Measurements from ENCODE around the gene CCL11.

Gene CCL11

GRCh38 chr17:34285286-34285792 lies at the start of gene CCL11:
TSS of gene CCL11 (plus strand) at chr17:34285742. CDS start at chr17:34285809, 67 bp downstream.
- no peak for DNase-seq

GRCh38 chr17:34236281-34236892 lies 49.2 kb upstream of the CCL11 start:
- no peak for DNase-seq

GRCh38 chr17:34237458-34237857 lies 48.1 kb upstream of the CCL11 start:
- DNase-seq: no peak

GRCh38 chr17:34241062-34241461 lies 44.5 kb upstream of the CCL11 start:
- no peak for DNase-seq

- DNase-seq: no peak
Measured at GRCh38 chr17:34242587-34243363, 42.8 kb upstream of the CCL11 start.

- DNase-seq: no peak
Measured at GRCh38 chr17:34243364-34244320, 41.9 kb upstream of the CCL11 start.

- no peak for DNase-seq
Measured at GRCh38 chr17:34245351-34245905, 40.1 kb upstream of the CCL11 start.

DNA sequence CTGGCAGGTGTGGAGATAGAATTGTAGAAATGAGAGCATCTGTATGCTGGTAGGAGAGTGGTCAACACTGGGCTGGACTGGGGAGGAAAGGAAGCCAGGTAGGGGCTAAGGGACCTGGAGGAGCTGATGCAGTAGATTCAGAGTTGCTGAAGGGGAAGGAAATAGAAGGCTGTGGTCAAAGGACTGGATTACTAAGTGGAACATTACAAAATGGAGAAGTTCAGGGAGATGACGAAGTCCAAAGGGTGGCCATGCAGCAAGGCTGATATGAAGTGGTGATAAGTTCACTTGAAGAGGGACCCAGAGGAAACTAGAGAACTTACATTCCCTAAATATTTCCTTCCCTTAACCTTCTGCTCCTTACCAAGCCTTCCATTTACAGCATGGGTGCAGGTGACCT lies 39.1 kb upstream of the CCL11 start:
- DNase-seq: no peak

- no peak for DNase-seq
Measured at GRCh38 chr17:34246881-34247280, 38.7 kb upstream of the CCL11 start.

GRCh38 chr17:34248511-34249024 lies 37.0 kb upstream of the CCL11 start:
- DNase-seq: no peak

GRCh38 chr17:34249061-34249460 lies 36.5 kb upstream of the CCL11 start:
- DNase-seq: no peak

DNA sequence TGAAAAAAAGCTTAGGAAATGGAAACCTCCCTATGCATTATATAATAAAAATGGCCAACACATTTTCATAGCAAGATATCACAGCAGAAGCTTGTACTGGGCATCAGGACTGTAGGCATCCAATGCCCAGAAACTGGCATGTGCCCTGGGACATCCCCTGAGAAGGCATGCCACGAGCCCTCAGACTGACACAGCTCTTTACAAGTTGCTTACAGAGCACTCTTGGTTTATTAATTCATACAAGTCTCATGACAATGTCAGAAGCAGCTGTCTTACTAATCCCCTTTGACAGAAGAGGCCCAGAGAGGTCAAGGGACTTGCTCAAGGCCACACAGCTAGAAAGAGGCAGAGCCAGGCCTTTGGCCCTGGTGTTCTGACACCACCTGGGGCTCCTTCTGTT lies 36.1 kb upstream of the CCL11 start:
- DNase-seq: no peak

DNA sequence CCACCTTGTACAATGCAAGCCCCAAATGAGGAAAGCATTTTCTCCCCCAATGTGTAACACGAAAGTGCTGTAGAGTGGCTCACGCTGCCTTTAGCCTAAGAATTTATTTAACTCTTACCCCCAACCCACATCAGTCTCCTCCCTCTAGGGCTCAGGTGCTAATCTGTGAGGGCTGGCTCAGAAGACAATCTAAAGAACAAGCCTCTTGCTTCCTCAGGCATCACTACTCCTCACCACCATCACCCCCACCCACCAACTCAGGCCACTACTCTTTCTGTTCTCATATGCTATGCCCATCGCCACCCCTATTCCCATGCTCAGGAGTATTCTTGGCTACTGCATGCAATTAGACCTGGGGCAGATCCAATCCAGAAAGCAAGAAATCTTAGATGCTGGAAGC lies 34.4 kb upstream of the CCL11 start:
- DNase-seq: no peak

- no peak for DNase-seq
Measured at GRCh38 chr17:34252095-34252443, 33.5 kb upstream of the CCL11 start.

- DNase-seq: no peak
Measured at GRCh38 chr17:34252444-34253138, 33.0 kb upstream of the CCL11 start.

- no peak for DNase-seq
Measured at GRCh38 chr17:34253139-34253525, 32.4 kb upstream of the CCL11 start.

DNA sequence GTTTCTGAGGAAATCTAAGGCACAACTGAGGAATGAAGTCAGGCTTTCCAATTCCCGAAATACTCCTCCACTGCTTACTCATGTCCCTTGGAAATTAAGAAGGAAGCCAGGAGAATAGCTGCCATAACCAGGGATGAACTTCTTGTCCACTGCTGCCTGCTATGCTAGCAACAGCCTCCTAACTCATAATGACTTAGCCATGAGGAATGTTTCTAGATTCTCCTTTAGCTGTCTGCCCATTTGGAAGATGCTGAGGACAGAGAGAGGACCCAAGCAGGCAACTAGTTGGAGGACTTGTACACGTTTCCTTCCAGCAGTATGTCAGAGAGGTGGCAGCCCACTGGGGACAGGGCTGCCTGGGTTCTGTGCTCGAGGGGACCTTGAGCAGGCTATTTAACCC lies 31.4 kb upstream of the CCL11 start:
- DNase-seq: no peak

- no peak for DNase-seq
Measured at GRCh38 chr17:34254651-34255380, 30.7 kb upstream of the CCL11 start, which contains the start of gene CCL2. TSS of gene CCL2 (plus strand) at chr17:34255285. CDS start at chr17:34255350, 65 bp downstream.

DNA sequence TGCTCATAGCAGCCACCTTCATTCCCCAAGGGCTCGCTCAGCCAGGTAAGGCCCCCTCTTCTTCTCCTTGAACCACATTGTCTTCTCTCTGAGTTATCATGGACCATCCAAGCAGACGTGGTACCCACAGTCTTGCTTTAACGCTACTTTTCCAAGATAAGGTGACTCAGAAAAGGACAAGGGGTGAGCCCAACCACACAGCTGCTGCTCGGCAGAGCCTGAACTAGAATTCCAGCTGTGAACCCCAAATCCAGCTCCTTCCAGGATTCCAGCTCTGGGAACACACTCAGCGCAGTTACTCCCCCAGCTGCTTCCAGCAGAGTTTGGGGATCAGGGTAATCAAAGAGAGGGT lies 30.2 kb upstream of the CCL11 start:
- DNase-seq: no peak

DNA sequence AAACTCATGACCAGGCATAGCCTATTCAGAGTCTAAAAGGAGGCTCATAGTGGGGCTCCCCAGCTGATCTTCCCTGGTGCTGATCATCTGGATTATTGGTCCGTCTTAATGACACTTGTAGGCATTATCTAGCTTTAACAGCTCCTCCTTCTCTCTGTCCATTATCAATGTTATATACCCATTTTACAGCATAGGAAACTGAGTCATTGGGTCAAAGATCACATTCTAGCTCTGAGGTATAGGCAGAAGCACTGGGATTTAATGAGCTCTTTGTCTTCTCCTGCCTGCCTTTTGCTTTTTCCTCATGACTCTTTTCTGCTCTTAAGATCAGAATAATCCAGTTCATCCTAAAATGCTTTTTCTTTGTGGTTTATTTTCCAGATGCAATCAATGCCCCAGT lies 29.7 kb upstream of the CCL11 start:
- no peak for DNase-seq

DNA sequence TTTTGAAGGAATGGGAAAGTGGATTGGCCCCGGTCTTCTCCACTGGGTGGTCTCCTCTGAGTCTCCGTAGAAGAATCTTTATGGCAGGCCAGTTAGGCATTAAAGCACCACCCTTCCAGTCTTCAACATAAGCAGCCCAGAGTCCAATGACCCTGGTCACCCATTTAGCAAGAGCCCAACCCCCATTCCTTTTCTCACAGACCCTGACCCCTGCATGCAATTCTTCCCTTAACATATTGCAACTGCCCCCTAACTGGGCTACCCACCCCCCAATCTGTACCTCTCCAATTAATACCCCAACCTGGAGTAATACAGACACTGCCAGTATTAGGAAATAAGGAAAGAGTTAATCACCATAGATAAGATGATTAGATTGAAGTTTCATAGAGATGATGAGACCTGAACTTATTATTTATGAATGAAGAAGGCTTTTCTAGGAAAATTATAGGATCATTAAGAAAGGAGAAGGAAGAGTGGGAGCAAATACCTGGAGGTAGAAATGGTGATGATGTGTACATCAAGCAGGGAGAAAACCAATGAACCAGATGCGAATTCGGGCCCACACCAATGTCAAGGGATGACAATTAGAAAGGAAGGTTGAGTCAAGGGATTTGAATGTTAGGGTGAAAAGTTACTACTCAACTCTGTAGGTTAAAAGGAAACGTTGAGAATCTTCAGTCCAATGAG lies 28.1 kb upstream of the CCL11 start:
- DNase-seq: no peak
